Hematopoietic multipotent progenitor cell treated with erythropoietin and hydrocortisone succinate and interleukin-3 and kit ligand, for 4 days (in vitro differentiated cells): ENCODE data around the gene TRMT112.

Experiments used
- DNase-seq: peaks from one replicate; pipeline ENCODE4 v3.0.0-alpha.2; 2015

TRMT112 gene

DNA sequence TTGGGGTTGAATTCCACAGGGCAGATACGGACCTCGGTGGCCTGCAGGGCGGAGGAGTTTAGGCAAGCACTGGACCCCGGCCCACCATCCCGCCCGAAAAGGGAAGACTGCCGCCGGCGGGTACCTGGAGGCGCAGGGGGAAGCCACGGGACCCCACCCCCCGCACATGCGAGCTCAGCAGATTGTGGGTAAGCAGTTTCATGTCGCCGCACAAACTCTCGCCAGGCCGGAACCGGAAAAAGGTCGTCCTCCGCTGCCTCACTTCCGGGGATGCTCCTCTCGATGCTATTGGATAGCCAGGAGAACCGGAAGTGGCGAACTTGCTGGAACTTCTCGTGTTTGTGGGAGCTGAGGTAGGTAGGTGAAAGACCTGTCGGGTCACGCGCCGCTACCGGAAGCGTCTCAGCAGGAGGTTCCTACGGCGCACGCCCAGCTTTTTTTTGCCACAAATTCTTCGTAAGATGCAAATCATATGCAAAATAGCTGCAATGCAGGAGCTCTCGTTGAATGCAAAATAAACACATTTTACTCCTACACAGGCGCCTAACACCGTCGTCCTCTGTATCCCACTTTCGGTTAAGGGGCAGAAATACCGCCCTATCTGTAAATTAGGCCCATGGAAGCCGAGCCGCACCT lies at the start of gene TRMT112:
TRMT112 (minus strand) TSS at position 235 of the 636 bp plus-strand sequence; CDS start at position 202, 33 bp downstream.
- DNase-seq, result peak; percentile 99

DNA sequence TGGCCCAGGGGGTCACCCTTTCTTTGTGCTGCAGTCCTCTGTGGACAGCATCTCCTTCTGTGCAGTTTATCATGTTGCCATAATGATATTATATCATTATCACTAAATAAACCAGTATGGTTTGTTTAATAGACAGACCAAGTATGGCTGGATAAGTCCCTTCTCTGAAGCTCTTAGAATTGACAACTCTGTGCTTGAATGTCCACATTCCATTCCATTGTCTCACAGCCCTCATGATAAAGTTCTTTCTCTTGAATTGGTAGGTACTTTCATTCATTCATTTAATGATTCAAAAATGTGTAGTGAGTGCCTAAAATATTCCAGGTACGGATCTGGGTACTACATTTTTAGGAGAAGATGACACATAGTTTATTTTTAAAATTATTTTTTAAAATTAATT lies 49.4 kb upstream of the TRMT112 start:
- no peak for DNase-seq

- no peak for DNase-seq
These were observed 47.6 kb upstream of the TRMT112 start for GRCh38 chr11:64364911-64365310.

- DNase-seq, result no peak
These were observed 47.1 kb upstream of the TRMT112 start for GRCh38 chr11:64364435-64364834.

DNA sequence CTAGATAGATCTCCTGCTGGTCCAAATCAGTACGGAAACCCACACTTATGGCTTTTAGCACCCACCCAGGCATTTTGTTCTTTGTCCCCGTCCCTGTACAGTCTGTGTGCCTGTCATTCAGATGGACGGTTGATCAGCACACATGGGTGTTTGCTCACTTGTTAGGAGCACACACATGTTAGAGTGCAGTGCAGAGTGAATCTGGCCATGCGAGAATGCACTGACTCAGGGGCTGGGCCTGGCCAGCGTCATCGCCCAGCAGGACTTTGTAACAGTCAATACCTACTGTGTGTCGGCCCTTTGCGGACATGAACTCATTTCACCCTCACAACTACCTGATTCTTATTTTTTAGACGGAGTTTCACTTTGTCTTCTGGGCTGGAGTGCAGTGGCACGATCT lies 45.0 kb upstream of the TRMT112 start:
- no peak for DNase-seq

GRCh38 chr11:64361659-64362058 lies 44.3 kb upstream of the TRMT112 start:
- no peak for DNase-seq

DNA sequence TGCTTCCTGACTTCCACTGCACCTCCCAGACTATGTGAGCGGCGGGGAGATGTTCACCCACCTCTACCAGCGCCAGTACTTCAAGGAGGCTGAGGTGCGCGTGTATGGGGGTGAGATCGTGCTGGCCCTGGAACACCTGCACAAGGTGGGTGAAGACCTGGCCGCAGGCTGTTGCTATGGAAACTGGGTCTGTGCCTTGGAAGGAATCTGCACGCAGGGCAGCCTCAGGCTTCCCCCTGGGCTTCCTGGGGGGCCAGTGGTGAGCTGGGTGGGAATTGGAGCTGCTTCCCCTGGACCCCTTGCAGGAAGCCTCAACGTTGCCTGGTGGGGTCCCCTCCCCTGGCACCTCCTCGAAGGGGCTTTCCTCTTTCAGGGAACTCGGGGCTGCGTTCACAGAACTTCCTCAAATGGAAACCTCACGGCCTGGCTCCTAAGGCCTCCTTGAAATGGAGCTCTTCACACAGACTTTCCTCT lies 43.1 kb upstream of the TRMT112 start:
- DNase-seq, result peak; percentile 63

GRCh38 chr11:64359712-64360445 lies 42.5 kb upstream of the TRMT112 start:
- peak; percentile 72 for DNase-seq

- peak; percentile 79 for DNase-seq
These were observed 41.8 kb upstream of the TRMT112 start, which contains the start of gene RPS6KA4 for GRCh38 chr11:64358907-64359711. RPS6KA4 (plus strand) TSS chr11:64359162; CDS start chr11:64359236, 74 bp downstream.

DNA sequence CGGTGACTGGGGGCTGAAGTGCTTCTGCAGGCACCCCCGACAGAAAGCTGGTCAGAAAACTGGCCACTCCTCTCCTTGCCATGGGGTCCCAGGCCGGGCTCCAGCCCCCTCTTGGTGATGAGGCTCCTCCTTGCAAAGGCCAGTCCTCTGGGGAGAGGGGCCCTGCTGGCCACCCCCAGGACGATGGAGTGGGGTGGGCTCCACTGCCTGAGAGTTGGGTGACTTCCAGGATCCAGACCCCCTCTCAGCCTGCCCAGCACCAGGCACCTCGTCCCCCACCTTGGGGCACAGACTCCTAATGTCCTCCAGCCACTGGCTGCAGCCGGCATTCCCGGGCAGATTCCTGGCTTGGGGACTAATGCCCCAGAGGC lies 41.2 kb upstream of the TRMT112 start:
- DNase-seq, result no peak

GRCh38 chr11:64357904-64358535 lies 40.7 kb upstream of the TRMT112 start:
- DNase-seq, result no peak

GRCh38 chr11:64357446-64357845 lies 40.1 kb upstream of the TRMT112 start:
- no peak for DNase-seq

DNA sequence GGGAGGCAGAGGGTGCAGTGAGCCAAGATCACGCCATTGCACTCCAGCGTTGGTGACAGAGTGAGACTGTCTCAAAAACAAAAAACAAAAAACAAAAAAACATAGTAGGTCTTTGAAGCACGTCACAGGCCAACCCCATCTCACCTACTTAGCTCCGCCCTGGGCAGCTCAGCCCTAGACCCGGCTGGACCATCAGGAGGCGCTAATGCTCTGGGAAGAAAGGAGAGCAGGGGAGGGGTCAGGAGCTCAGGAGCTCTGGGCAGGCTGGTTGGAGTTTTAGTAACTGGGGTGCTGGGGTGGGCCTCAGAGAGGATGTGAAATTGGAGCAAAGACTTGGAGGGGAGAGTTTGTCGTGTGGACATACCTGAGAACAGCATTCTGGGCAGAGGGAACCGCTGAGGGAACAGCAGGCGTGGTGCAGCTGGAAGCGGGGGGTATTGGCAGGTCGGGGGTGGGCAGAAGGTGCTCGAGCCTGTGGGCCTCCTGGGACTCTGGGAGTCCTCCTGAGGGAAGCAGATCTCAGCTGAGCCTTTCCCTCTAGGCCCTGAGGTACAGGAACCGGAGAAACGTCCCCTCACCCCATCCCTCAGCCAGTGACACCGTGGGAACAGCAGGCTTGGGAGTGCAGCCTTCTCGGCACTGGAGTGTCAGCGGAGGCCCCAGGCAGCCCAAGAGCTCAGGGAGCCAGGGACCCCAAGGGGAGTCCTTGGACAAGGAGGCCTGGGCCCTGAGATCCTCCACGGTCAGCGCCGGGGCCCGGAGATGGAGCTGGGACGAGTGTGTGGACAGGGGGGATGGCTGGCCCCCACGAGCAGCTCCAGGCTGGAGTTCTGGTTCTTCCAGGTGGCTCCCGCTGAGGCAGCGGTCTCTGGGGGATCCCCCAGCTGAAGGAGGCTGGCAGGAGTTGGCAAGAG lies 39.4 kb upstream of the TRMT112 start:
- peak; percentile 78 for DNase-seq

GRCh38 chr11:64355078-64355940 lies 38.0 kb upstream of the TRMT112 start:
- peak; percentile 94 for DNase-seq

DNA sequence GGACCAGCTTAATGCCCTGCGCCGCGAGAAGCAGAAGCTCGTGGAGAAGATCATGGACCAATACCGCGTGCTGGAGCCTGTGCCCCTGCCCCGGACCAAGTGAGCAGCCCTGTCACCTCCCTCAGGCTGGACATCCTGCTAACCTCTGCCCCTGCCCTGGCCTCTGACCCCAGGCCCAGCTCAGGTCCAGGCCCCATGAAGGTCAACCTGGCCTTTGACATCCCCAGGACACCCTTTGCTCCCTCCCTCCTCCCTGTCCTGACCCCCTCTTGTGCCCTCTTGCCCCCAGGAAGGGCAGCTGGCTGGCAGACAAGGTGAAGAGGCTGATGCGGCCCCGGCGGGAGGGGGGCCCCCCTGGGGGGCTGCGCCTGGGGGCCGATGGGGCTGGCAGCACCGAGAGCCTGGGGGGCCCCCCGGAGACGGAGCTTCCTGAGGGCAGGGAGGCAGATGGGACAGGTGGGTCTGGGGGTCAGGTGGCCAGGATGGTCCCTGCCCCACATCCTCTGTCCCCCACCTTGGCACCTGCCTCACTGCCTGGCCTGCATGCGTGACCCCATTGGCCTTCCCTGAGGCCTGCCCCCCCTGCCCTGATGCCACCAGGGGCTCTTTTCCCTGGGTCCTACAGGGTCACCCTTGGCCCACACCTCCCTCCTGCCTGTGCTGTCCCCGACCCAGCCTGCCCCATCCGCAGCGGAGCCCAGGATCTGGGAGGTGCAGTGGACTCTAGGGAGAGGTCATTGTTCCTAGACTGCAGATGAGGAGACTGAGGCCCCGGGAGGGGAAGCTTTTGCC lies 36.6 kb upstream of the TRMT112 start:
- DNase-seq, result no peak

GRCh38 chr11:64352995-64353714 lies 35.8 kb upstream of the TRMT112 start:
- DNase-seq, result no peak

- no peak for DNase-seq
These were observed 35.0 kb upstream of the TRMT112 start for GRCh38 chr11:64352099-64352994.

- DNase-seq, result no peak
These were observed 33.8 kb upstream of the TRMT112 start for GRCh38 chr11:64351136-64351631.
